Uterus (tissue), 2 donors: ENCODE data around the gene VWA8.

Source experiments
- CTCF ChIP-seq, 4 experiments: fragments of 200-600 bp in 2 of 4; fragments of 450-650 bp in 2 of 4; sonication (generic) in 2 of 4; IDR thresholded peaks; one replicate each; pipeline ENCODE4 v1.5.1; 2016 to 2019; ENCODE audit warnings: antibody characterized with exemption in 4 of 4, mild to moderate bottlenecking in 2 of 4, moderate library complexity in 1 of 4
- POLR2A ChIP-seq, 2 donors: fragments of 450-650 bp; IDR thresholded peaks; one replicate each; pipeline ENCODE4 v1.6.1; 2016; ENCODE audit warnings: antibody characterized with exemption in 2 of 2, mild to moderate bottlenecking in 1 of 2, moderate library complexity in 1 of 2

- no peak for TF ChIP-seq CTCF (IDR thresholded peaks at IDR 0.05)
- TF ChIP-seq POLR2A (IDR thresholded peaks at IDR 0.05), result no peak
Observed at GRCh38 chr13:42001580-42001979, 40.7 kb upstream of the VWA8 start.
